ENCODE data around the gene CD14.
"Not testable (repeated sequence)": the region's sequence is repeated elsewhere in the genome, so short reads cannot be mapped to it uniquely, and the experiment has no call there.

Gene CD14

GRCh38 chr5:140634103-140634502 lies 1.1 kb upstream of the CD14 start:
- DNase-seq: no peak

GRCh38 chr5:140633501-140633900 lies 526 bp upstream of the CD14 start:
- no peak for DNase-seq

GRCh38 chr5:140632366-140633020 lies 482 bp downstream of the CD14 start:
- peak; percentile 16 to 69 (median 44) for DNase-seq

GRCh38 chr5:140631831-140632365 lies 1.1 kb downstream of the CD14 start:
- peak; percentile 3 to 67 (median 44) for DNase-seq

GRCh38 chr5:140631036-140631417 lies 1.9 kb downstream of the CD14 start:
- no peak for DNase-seq

GRCh38 chr5:140630292-140631035 lies 2.5 kb downstream of the CD14 start:
- DNase-seq: no peak

GRCh38 chr5:140628711-140629110 lies 4.3 kb downstream of the CD14 start:
- DNase-seq: no peak

- no peak for DNase-seq
Measured at GRCh38 chr5:140627972-140628371, 5.0 kb downstream of the CD14 start.

- not testable (repeated sequence) for DNase-seq
Measured at GRCh38 chr5:140624886-140625285, 8.1 kb downstream of the CD14 start.

- DNase-seq: not testable (repeated sequence)
Measured at GRCh38 chr5:140623061-140623460, 9.9 kb downstream of the CD14 start.

- DNase-seq: no peak
Measured at GRCh38 chr5:140622301-140622700, 10.7 kb downstream of the CD14 start.

GRCh38 chr5:140611020-140611521 lies 21.9 kb downstream of the CD14 start:
- no peak for DNase-seq

- DNase-seq: no peak
Measured at GRCh38 chr5:140609126-140609525, 23.8 kb downstream of the CD14 start.

GRCh38 chr5:140608722-140609121 lies 24.3 kb downstream of the CD14 start:
- no peak for DNase-seq

GRCh38 chr5:140607031-140607430 lies 25.9 kb downstream of the CD14 start:
- DNase-seq: no peak

GRCh38 chr5:140605879-140606278 lies 27.1 kb downstream of the CD14 start:
- DNase-seq: no peak

GRCh38 chr5:140603734-140604133 lies 29.2 kb downstream of the CD14 start:
- no peak for DNase-seq

GRCh38 chr5:140603446-140603698 lies 29.6 kb downstream of the CD14 start:
- not testable (repeated sequence) for DNase-seq

GRCh38 chr5:140602147-140602546 lies 30.8 kb downstream of the CD14 start:
- no peak for DNase-seq

GRCh38 chr5:140600096-140600495 lies 32.9 kb downstream of the CD14 start:
- no peak for DNase-seq

- DNase-seq: no peak
Measured at GRCh38 chr5:140598836-140599235, 34.1 kb downstream of the CD14 start.

GRCh38 chr5:140596321-140596741 lies 36.6 kb downstream of the CD14 start:
- no peak for DNase-seq

GRCh38 chr5:140595538-140596300 lies 37.3 kb downstream of the CD14 start:
- no peak for DNase-seq

GRCh38 chr5:140594169-140594568 lies 38.8 kb downstream of the CD14 start:
- DNase-seq: no peak
